ENCODE measurements around the gene WWC1. TPM values are rescaled to one million over a fixed set of nuclear protein-coding genes. Genes with fewer than 3 reads are reported as not detected.
"Not testable (repeated sequence)": the region's sequence is repeated elsewhere in the genome, so short reads cannot be mapped to it uniquely, and the experiment has no call there.

Gene WWC1
- polyA plus RNA-seq, 3 donors: 2.8 to 14.2 (median 4.8) TPM

- 79 to 91% (median 85%) methylated on average over 6 of the region's 6 CpGs for whole genome bisulfite sequencing, 3 donors
- H3K27ac ChIP-seq (ENCODE audit: low read depth, low read length): no peak overlapping the region
These were observed 124.5 kb downstream of the WWC1 start for GRCh38 chr5:168415971-168416370.

GRCh38 chr5:168417731-168418429 lies 126.4 kb downstream of the WWC1 start:
- 84 to 87% (median 86%) methylated on average over 10 of the region's 10 CpGs for WGBS, 3 donors
- no peak overlapping the region for H3K27ac ChIP-seq (ENCODE audit: low read depth, low read length)

- 82 to 90% (median 86%) methylated on average over 9 of the region's 9 CpGs for WGBS, 3 donors
- no peak overlapping the region for H3K27ac ChIP-seq (ENCODE audit: low read depth, low read length)
These were observed 129.0 kb downstream of the WWC1 start for GRCh38 chr5:168420461-168420860.

GRCh38 chr5:168422431-168422830 lies 131.0 kb downstream of the WWC1 start:
- WGBS, 3 donors: 54 to 91% (median 84%) methylated on average over 4 of the region's 4 CpGs
- no peak overlapping the region for H3K27ac ChIP-seq (ENCODE audit: low read depth, low read length)

- WGBS, 3 donors: 79 to 87% (median 82%) methylated on average over 8 to 9 of the region's 9 CpGs
- no peak overlapping the region for H3K27ac ChIP-seq (ENCODE audit: low read depth, low read length)
These were observed 132.0 kb downstream of the WWC1 start for GRCh38 chr5:168423478-168423877.

GRCh38 chr5:168423971-168424370 lies 132.5 kb downstream of the WWC1 start:
- H3K27ac ChIP-seq (ENCODE audit: low read depth, low read length): no peak overlapping the region
- 50 to 92% (median 86%) methylated on average over 4 of the region's 4 CpGs for WGBS, 3 donors

GRCh38 chr5:168424594-168425323 lies 133.3 kb downstream of the WWC1 start:
- H3K27ac ChIP-seq (ENCODE audit: low read depth, low read length): no peak overlapping the region
- 64 to 80% (median 70%) methylated on average over 3 of the region's 3 CpGs for WGBS, 3 donors

GRCh38 chr5:168426007-168426863 lies 134.8 kb downstream of the WWC1 start:
- H3K27ac ChIP-seq (ENCODE audit: low read depth, low read length): no peak overlapping the region
- 89 to 91% (median 89%) methylated on average over 17 of the region's 17 CpGs for WGBS, 3 donors

GRCh38 chr5:168426864-168427172 lies 135.4 kb downstream of the WWC1 start:
- no peak overlapping the region for H3K27ac ChIP-seq (ENCODE audit: low read depth, low read length)
- 83 to 89% (median 86%) methylated on average over 5 of the region's 5 CpGs for WGBS, 3 donors

GRCh38 chr5:168427224-168427623 lies 135.8 kb downstream of the WWC1 start:
- H3K27ac ChIP-seq (ENCODE audit: low read depth, low read length): no peak overlapping the region
- 87 to 94% (median 89%) methylated on average over 4 of the region's 4 CpGs for WGBS, 3 donors

GRCh38 chr5:168428552-168428951 lies 137.1 kb downstream of the WWC1 start:
- 91 to 94% (median 92%) methylated on average over 10 of the region's 10 CpGs for WGBS, 3 donors

GRCh38 chr5:168430296-168430695 lies 138.9 kb downstream of the WWC1 start:
- no peak overlapping the region for H3K27ac ChIP-seq (ENCODE audit: low read depth, low read length)
- WGBS, 3 donors: 84 to 96% (median 90%) methylated on average over 4 of the region's 4 CpGs

More at GRCh38 chr5:168428552-168428951, 137.1 kb downstream of the WWC1 start:
- H3K27ac ChIP-seq (ENCODE audit: low read depth, low read length): no peak overlapping the region

GRCh38 chr5:168432903-168433302 lies 141.5 kb downstream of the WWC1 start:
- no peak overlapping the region for H3K27ac ChIP-seq (ENCODE audit: low read depth, low read length)
- 84 to 98% (median 90%) methylated on average over 4 of the region's 4 CpGs for WGBS, 3 donors

GRCh38 chr5:168434001-168434400 lies 142.6 kb downstream of the WWC1 start:
- WGBS, 3 donors: 61 to 82% (median 66%) methylated on average over 9 of the region's 9 CpGs
- H3K27ac ChIP-seq (ENCODE audit: low read depth, low read length): no peak overlapping the region

GRCh38 chr5:168434746-168435321 lies 143.4 kb downstream of the WWC1 start:
- WGBS, 3 donors: 73 to 82% (median 75%) methylated on average over 8 of the region's 8 CpGs
- H3K27ac ChIP-seq (ENCODE audit: low read depth, low read length): no peak overlapping the region

- H3K27ac ChIP-seq (ENCODE audit: low read depth, low read length): not testable (repeated sequence)
- WGBS, 3 donors: 89 to 95% (median 93%) methylated on average over 4 of the region's 4 CpGs
These were observed 143.9 kb downstream of the WWC1 start for GRCh38 chr5:168435340-168435739.

- WGBS, 3 donors: 61 to 69% (median 67%) methylated on average over 5 of the region's 5 CpGs
- H3K27ac ChIP-seq (ENCODE audit: low read depth, low read length): no peak overlapping the region
These were observed 146.9 kb downstream of the WWC1 start for GRCh38 chr5:168438349-168438748.

GRCh38 chr5:168443533-168443932 lies 152.1 kb downstream of the WWC1 start:
- H3K27ac ChIP-seq (ENCODE audit: low read depth, low read length): no peak overlapping the region
